H1 (cell line): ENCODE data around the gene TDRD9. TPM values are rescaled to one million over a fixed set of nuclear protein-coding genes. Genes with fewer than 3 reads are reported as not detected.

Experiments used
- JUN ChIP-seq: IDR thresholded peaks from 2 replicates; pipeline ENCODE4 v1.6.1; 2011; ENCODE audit warnings: low read depth, mild to moderate bottlenecking, improper control_type of control experiment, low read length
- MAFK ChIP-seq: IDR thresholded peaks from 2 replicates; pipeline ENCODE4 v1.6.1; 2012; ENCODE audit warnings: low read depth, mild to moderate bottlenecking, improper control_type of control experiment, low read length
- POU5F1 ChIP-seq: IDR thresholded peaks from 2 replicates; pipeline ENCODE4 v1.6.1; 2011; ENCODE audit warnings: low read depth, mild to moderate bottlenecking, low read length, moderate library complexity
- SRF ChIP-seq: IDR thresholded peaks from 2 replicates; pipeline ENCODE4 v1.6.1; 2011; ENCODE audit warnings: mild to moderate bottlenecking, low read depth, low read length, moderate library complexity
- polyA plus RNA-seq, 7 experiments: library from polyadenylated mRNA; depleted of rRNA in 3 of 7; stranded (reverse) in 5 of 7; unstranded in 2 of 7; fragments of >200 nt in 5 of 7; fragments of 200-250 nt in 2 of 7; gene quantifications; 1 replicate in 5 of 7; 2 replicates in 1 of 7; 4 replicates in 1 of 7; pipeline versions ENCODE4 v1.2.1 to v1.2.3, GENCODE V29; 2011 to 2013; ENCODE audit warnings: missing spikeins in 2 of 7, mixed read lengths in 2 of 7
- total RNA-seq: library from RNA; stranded (reverse); fragmentation: NEBNext Ultra II Directional; extraction: Animal tissue kit (Norgen Biotek cat#: 25700); gene quantifications from 2 replicates; pipeline ENCODE4 v1.2.1, GENCODE V29; 2021

TDRD9 gene
- total and polyA plus RNA-seq, 2 of the 8 experiments (the other 6 are each of a cell fraction or from before 2014, with no cell fraction given), result not detected

DNA sequence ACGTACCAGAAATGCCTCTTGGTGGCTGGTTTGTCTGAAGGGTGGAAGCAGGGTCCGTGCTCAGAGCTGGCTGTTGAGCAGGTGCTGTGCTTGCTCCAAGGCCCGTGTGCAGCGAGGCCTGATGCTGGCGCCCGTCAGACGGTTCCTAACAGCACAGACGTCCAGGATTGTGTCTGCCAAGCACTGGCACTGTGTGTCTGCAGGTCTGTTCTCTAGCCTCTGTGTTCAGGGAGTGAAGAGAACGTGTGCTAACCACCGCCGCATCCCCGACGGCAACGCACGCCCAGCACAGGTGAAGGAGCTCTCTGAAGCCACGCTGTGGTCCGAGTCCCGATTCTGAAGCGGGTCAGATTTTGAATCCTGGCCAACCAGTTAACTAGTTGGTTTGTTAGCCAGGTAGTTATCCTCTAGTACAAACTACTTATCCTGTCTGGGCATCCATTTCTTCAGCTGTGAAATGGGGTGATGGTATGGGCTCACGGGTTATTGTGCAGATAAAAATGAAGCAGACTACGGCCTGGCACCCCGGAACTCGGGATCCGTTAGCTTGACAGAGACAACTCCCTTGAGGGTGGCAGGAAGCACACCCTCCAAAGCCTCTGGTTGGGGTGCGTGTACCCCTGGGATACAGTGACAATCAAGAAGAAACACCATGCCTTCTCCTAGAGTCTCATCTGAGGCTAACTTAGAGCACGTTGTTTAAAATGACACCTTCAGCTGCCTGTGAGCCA lies 18.6 kb upstream of the TDRD9 start (continued):
- TF ChIP-seq POU5F1, result no peak
- no peak for TF ChIP-seq SRF
- no peak for TF ChIP-seq MAFK
- no peak for TF ChIP-seq JUN
